ENCODE measurements around the gene SLC2A10.

DNA sequence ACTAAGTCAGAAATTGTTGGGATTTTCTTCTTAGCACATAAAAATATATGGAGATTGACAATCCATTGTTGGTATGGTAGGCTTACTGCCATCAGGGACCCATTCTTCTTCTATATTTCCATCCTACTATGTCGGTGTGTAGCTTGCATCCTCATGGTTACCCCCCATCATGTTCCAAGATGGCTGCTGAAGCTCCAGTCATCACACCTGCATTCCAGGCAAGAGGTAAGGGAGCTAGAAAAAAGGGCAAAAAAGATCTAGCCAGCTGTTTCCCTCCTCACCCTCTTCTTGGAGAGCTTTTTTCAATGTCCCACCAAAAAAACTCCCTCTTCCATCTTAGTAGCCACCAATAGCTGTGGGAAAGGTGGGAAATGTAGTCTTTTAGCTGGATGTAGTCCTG, 13.6 kb downstream of the SLC2A10 start:
- TF ChIP-seq, protein P1, sequence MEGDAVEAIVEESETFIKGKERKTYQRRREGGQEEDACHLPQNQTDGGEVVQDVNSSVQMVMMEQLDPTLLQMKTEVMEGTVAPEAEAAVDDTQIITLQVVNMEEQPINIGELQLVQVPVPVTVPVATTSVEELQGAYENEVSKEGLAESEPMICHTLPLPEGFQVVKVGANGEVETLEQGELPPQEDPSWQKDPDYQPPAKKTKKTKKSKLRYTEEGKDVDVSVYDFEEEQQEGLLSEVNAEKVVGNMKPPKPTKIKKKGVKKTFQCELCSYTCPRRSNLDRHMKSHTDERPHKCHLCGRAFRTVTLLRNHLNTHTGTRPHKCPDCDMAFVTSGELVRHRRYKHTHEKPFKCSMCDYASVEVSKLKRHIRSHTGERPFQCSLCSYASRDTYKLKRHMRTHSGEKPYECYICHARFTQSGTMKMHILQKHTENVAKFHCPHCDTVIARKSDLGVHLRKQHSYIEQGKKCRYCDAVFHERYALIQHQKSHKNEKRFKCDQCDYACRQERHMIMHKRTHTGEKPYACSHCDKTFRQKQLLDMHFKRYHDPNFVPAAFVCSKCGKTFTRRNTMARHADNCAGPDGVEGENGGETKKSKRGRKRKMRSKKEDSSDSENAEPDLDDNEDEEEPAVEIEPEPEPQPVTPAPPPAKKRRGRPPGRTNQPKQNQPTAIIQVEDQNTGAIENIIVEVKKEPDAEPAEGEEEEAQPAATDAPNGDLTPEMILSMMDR (conservative IDR thresholded peaks at IDR 0.05; ENCODE audit: low read length), result no peak
- TF ChIP-seq EZH2phosphoT487 (IDR thresholded peaks at IDR 0.05; ENCODE audit: borderline replicate concordance), result no peak

All from Loucy (cell line).